Neural cell (in vitro differentiated cells): ENCODE results near the gene GPATCH4.

Source experiments
- CTCF ChIP-seq: fragments of 450-650 bp; IDR thresholded peaks from 2 replicates; pipeline ENCODE4 v1.5.1; 2014; ENCODE audit warnings: antibody characterized with exemption, mild to moderate bottlenecking, moderate library complexity; ENCODE audit not compliant: poor library complexity, severe bottlenecking
- EP300 ChIP-seq: fragments of 450-650 bp; conservative IDR thresholded peaks from 2 replicates; pipeline ENCODE4 v1.6.1; 2014; ENCODE audit warnings: antibody characterized with exemption, mild to moderate bottlenecking, moderate library complexity; ENCODE audit not compliant: poor library complexity, severe bottlenecking
- EZH2 ChIP-seq: fragments of 200-600, 300-800 bp; shearing (Covaris generic), sonication (generic); IDR thresholded peaks from 2 replicates; pipeline ENCODE4 v1.6.1; 2014; ENCODE audit warnings: antibody characterized with exemption, low read length, borderline replicate concordance, mild to moderate bottlenecking; ENCODE audit not compliant: insufficient read depth, poor library complexity, severe bottlenecking
- MXI1 ChIP-seq: fragments of 450-650 bp; conservative IDR thresholded peaks from 2 replicates; pipeline ENCODE4 v1.6.1; 2014; ENCODE audit warnings: antibody characterized with exemption, mild to moderate bottlenecking; ENCODE audit not compliant: poor library complexity, severe bottlenecking
- POLR2AphosphoS5 ChIP-seq: IDR thresholded peaks from 2 replicates; pipeline ENCODE4 v1.6.1; 2012
- RAD21 ChIP-seq: fragments of 450-650 bp; conservative IDR thresholded peaks from 2 replicates; pipeline ENCODE4 v1.6.1; 2014; ENCODE audit warnings: antibody characterized with exemption, mild to moderate bottlenecking, moderate library complexity
- REST ChIP-seq: IDR thresholded peaks from 2 replicates; pipeline ENCODE4 v1.6.1; 2012; ENCODE audit warnings: borderline replicate concordance
- SMC3 ChIP-seq: fragments of 450-650 bp; conservative IDR thresholded peaks from 2 replicates; pipeline ENCODE4 v1.6.1; 2014; ENCODE audit warnings: antibody characterized with exemption, mild to moderate bottlenecking, moderate library complexity; ENCODE audit not compliant: poor library complexity
- TAF1 ChIP-seq: IDR thresholded peaks from 2 replicates; pipeline ENCODE4 v1.6.1; 2012; ENCODE audit warnings: low read depth

GRCh38 chr1:156591432-156592157 lies 9.7 kb downstream of the GPATCH4 start, which contains the start of gene NAXE:
- TF ChIP-seq CTCF (peak; percentile 6), EZH2 (no peak), RAD21 (no peak), EP300 (no peak), REST (no peak), TAF1 (peak; percentile 72), POLR2AphosphoS5 (peak; percentile 53), SMC3 (peak; percentile 42), MXI1 (peak; percentile 86)
